Measurements from ENCODE around the gene TMEM140.

TMEM140 gene

GRCh38 chr7:135109976-135110375 is 37.9 kb upstream of the TMEM140 start:
- no peak for TF ChIP-seq TAF1 (IDR thresholded peaks at IDR 0.05; ENCODE audit: low read depth)
- TF ChIP-seq REST (IDR thresholded peaks at IDR 0.05; ENCODE audit: low read depth) = no peak
- no peak for TF ChIP-seq TEAD4 (IDR thresholded peaks at IDR 0.05)
- no peak for TF ChIP-seq MAX (IDR thresholded peaks at IDR 0.05)
- TF ChIP-seq NFIC (IDR thresholded peaks at IDR 0.05) = no peak
- TF ChIP-seq EGR1 (IDR thresholded peaks at IDR 0.05) = no peak
- TF ChIP-seq YY1 (IDR thresholded peaks at IDR 0.05; ENCODE audit: low read depth) = no peak
- no peak for TF ChIP-seq CEBPB (IDR thresholded peaks at IDR 0.05)
- no peak for TF ChIP-seq USF1 (IDR thresholded peaks at IDR 0.05)
- TF ChIP-seq CREB1 (IDR thresholded peaks at IDR 0.05; ENCODE audit: low read depth) = no peak
- no peak for TF ChIP-seq EP300 (IDR thresholded peaks at IDR 0.05; ENCODE audit: borderline replicate concordance)
- TF ChIP-seq ZBTB7A (IDR thresholded peaks at IDR 0.05; ENCODE audit: low read depth) = no peak
- no peak for TF ChIP-seq RAD21 (IDR thresholded peaks at IDR 0.05; ENCODE audit: low read depth)
- TF ChIP-seq TCF12 (IDR thresholded peaks at IDR 0.05; ENCODE audit: low read depth) = no peak
- no peak for TF ChIP-seq FOXM1 (IDR thresholded peaks at IDR 0.05; ENCODE audit: borderline replicate concordance, low read depth)

- TF ChIP-seq YY1 (IDR thresholded peaks at IDR 0.05; ENCODE audit: low read depth) (no peak), EGR1 (IDR thresholded peaks at IDR 0.05) (no peak), FOXM1 (IDR thresholded peaks at IDR 0.05; ENCODE audit: borderline replicate concordance, low read depth) (no peak)
These were observed 36.5 kb upstream of the TMEM140 start for GRCh38 chr7:135111379-135111778.

GRCh38 chr7:135114622-135115021 is 33.2 kb upstream of the TMEM140 start:
- TF ChIP-seq TEAD4 (IDR thresholded peaks at IDR 0.05) (no peak), ZBTB7A (IDR thresholded peaks at IDR 0.05; ENCODE audit: low read depth) (no peak), RAD21 (IDR thresholded peaks at IDR 0.05; ENCODE audit: low read depth) (no peak), NFIC (IDR thresholded peaks at IDR 0.05) (no peak), EGR1 (IDR thresholded peaks at IDR 0.05) (no peak), YY1 (IDR thresholded peaks at IDR 0.05; ENCODE audit: low read depth) (no peak), CREB1 (IDR thresholded peaks at IDR 0.05; ENCODE audit: low read depth) (no peak), MAX (IDR thresholded peaks at IDR 0.05) (no peak), CEBPB (IDR thresholded peaks at IDR 0.05) (no peak)

GRCh38 chr7:135117096-135117495 is 30.8 kb upstream of the TMEM140 start:
- TF ChIP-seq MAX (IDR thresholded peaks at IDR 0.05) (no peak), EP300 (IDR thresholded peaks at IDR 0.05; ENCODE audit: borderline replicate concordance) (no peak), USF1 (IDR thresholded peaks at IDR 0.05) (no peak), EGR1 (IDR thresholded peaks at IDR 0.05) (no peak)

- no peak for TF ChIP-seq NFIC (IDR thresholded peaks at IDR 0.05)
- TF ChIP-seq ZBTB7A (IDR thresholded peaks at IDR 0.05; ENCODE audit: low read depth) = no peak
- no peak for TF ChIP-seq USF1 (IDR thresholded peaks at IDR 0.05)
- TF ChIP-seq FOXM1 (IDR thresholded peaks at IDR 0.05; ENCODE audit: borderline replicate concordance, low read depth) = no peak
These were observed 26.0 kb upstream of the TMEM140 start for GRCh38 chr7:135121868-135122267.

GRCh38 chr7:135128931-135129330 is 18.9 kb upstream of the TMEM140 start:
- no peak for TF ChIP-seq USF1 (IDR thresholded peaks at IDR 0.05)
- no peak for TF ChIP-seq FOXM1 (IDR thresholded peaks at IDR 0.05; ENCODE audit: borderline replicate concordance, low read depth)
- no peak for TF ChIP-seq TCF12 (IDR thresholded peaks at IDR 0.05; ENCODE audit: low read depth)
- TF ChIP-seq CEBPB (IDR thresholded peaks at IDR 0.05) = no peak
- no peak for TF ChIP-seq TAF1 (IDR thresholded peaks at IDR 0.05; ENCODE audit: low read depth)
- no peak for TF ChIP-seq MAX (IDR thresholded peaks at IDR 0.05)
- TF ChIP-seq ZBTB7A (IDR thresholded peaks at IDR 0.05; ENCODE audit: low read depth) = no peak
- TF ChIP-seq EP300 (IDR thresholded peaks at IDR 0.05; ENCODE audit: borderline replicate concordance) = no peak
- TF ChIP-seq TEAD4 (IDR thresholded peaks at IDR 0.05) = no peak

GRCh38 chr7:135129579-135129978 is 18.3 kb upstream of the TMEM140 start:
- TF ChIP-seq TEAD4 (IDR thresholded peaks at IDR 0.05) (no peak), EP300 (IDR thresholded peaks at IDR 0.05; ENCODE audit: borderline replicate concordance) (no peak), TCF12 (IDR thresholded peaks at IDR 0.05; ENCODE audit: low read depth) (no peak), CREB1 (IDR thresholded peaks at IDR 0.05; ENCODE audit: low read depth) (no peak), TAF1 (IDR thresholded peaks at IDR 0.05; ENCODE audit: low read depth) (no peak), RAD21 (IDR thresholded peaks at IDR 0.05; ENCODE audit: low read depth) (no peak), NFIC (IDR thresholded peaks at IDR 0.05) (no peak), ZBTB7A (IDR thresholded peaks at IDR 0.05; ENCODE audit: low read depth) (no peak), REST (IDR thresholded peaks at IDR 0.05; ENCODE audit: low read depth) (no peak), USF1 (IDR thresholded peaks at IDR 0.05) (no peak)

Data from Ishikawa (cell line).